Epithelial cell of proximal tubule (primary cell): ENCODE data around the gene B4GALNT3. TPM values are rescaled to one million over a fixed set of nuclear protein-coding genes. Genes with fewer than 3 reads are reported as not detected.

Experiments used
- DNase-seq: peaks from one replicate; pipeline ENCODE4 v3.0.0-alpha.2; 2011; ENCODE audit warnings: low read depth
- H3K4me3 ChIP-seq: 2 replicates; pipeline ENCODE4 v1.5.1; 2011; ENCODE audit warnings: low read depth, mild to moderate bottlenecking, low read length
- CTCF ChIP-seq: conservative IDR thresholded peaks from 2 replicates; pipeline ENCODE4 v1.5.1; 2012; ENCODE audit warnings: low read depth, mild to moderate bottlenecking, low read length
- total RNA-seq: library from RNA; depleted of rRNA; stranded (reverse); fragments of >200 nt; gene quantifications from 2 replicates; pipeline ENCODE4 v1.2.3, GENCODE V29; 2015

B4GALNT3 gene
- total RNA-seq, 1 donor from 2014 or later: 7.1 TPM

- TF ChIP-seq CTCF: no peak
- no peak for DNase-seq
- no peak overlapping the region for H3K4me3 ChIP-seq
These were observed 83.3 kb downstream of the B4GALNT3 start for GRCh38 chr12:543114-543451.

- no peak for TF ChIP-seq CTCF
- H3K4me3 ChIP-seq: no peak overlapping the region
- DNase-seq: no peak
These were observed 84.4 kb downstream of the B4GALNT3 start for GRCh38 chr12:544142-544541.

- TF ChIP-seq CTCF: no peak
- no peak for DNase-seq
- H3K4me3 ChIP-seq: no peak overlapping the region
These were observed 85.3 kb downstream of the B4GALNT3 start for GRCh38 chr12:544941-545635.

- no peak for TF ChIP-seq CTCF
- DNase-seq: no peak
- no peak overlapping the region for H3K4me3 ChIP-seq
These were observed 86.1 kb downstream of the B4GALNT3 start for GRCh38 chr12:545835-546234.

GRCh38 chr12:546265-546919 is 86.7 kb downstream of the B4GALNT3 start:
- TF ChIP-seq CTCF: no peak

GRCh38 chr12:546920-547845 is 87.4 kb downstream of the B4GALNT3 start:
- DNase-seq: no peak
- peak; percentile 96 for TF ChIP-seq CTCF
- no peak overlapping the region for H3K4me3 ChIP-seq

More at GRCh38 chr12:546265-546919, 86.7 kb downstream of the B4GALNT3 start:
- H3K4me3 ChIP-seq: no peak overlapping the region
- DNase-seq: no peak
